ENCODE results near the gene NF2.
A peak's percentile ranks its signal among the peaks of the same experiment; 100 is the strongest.

Gene NF2

DNA sequence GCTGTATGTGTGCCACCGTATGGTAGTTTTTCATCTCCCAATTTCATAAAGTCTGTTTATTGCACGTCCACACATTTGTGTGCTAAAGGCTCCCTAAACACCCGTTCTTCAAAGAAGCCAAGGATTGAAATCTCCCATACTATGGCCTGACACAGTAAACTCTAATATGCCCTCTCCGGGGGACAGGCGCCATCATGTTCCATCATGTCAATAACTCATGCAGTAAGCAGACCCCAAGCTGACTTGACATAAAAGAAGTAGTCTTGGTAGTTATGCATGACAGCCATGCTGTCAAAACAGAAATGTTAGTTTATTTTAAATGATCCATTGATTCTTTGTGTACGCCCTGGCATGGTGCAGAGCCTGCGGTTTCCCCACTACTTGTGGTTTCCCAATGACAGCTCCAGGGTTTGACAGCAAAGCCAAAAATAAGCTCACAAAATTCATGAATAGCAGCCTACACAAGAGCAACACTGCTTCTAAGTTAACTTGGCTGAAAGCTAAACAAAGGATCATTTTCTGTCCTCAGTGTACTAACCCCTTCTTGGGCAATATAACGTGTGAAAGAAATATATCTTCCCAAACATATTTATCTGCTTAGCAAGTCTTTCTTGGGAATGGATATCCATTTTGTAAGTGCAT is 59.9 kb downstream of the NF2 start:
- DNase-seq (ENCODE audit: low read depth), result peak; percentile 43
- TF ChIP-seq, protein P1, sequence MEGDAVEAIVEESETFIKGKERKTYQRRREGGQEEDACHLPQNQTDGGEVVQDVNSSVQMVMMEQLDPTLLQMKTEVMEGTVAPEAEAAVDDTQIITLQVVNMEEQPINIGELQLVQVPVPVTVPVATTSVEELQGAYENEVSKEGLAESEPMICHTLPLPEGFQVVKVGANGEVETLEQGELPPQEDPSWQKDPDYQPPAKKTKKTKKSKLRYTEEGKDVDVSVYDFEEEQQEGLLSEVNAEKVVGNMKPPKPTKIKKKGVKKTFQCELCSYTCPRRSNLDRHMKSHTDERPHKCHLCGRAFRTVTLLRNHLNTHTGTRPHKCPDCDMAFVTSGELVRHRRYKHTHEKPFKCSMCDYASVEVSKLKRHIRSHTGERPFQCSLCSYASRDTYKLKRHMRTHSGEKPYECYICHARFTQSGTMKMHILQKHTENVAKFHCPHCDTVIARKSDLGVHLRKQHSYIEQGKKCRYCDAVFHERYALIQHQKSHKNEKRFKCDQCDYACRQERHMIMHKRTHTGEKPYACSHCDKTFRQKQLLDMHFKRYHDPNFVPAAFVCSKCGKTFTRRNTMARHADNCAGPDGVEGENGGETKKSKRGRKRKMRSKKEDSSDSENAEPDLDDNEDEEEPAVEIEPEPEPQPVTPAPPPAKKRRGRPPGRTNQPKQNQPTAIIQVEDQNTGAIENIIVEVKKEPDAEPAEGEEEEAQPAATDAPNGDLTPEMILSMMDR (IDR thresholded peaks at IDR 0.05; ENCODE audit: control insufficient read depth, insufficient read depth, low read depth, low read length, missing control alignments), result no peak
- H3K4me3 ChIP-seq (ENCODE audit: control insufficient read depth, low read depth, low read length), result no peak overlapping the region

DNA sequence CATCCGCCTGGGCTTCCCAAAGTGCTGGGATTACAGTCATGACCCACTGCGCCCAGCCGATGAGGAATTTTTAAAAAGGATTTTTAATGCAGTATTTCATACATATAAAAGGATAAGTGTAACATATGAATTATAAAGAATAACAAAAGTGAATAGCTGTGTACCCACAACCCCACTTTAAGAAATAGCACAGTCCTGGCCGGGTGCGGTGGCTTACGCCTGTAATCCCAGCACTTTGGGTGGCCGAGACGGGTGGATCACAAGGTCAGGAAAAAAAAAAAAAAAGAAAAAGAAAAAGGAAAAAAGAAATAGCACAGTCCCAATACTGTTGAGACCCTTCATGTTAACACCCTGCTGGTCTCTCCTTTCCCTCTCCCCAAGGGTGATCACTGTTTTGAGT is 62.1 kb downstream of the NF2 start:
- DNase-seq (ENCODE audit: low read depth), result no peak
- TF ChIP-seq, protein P1 (IDR thresholded peaks at IDR 0.05; ENCODE audit: control insufficient read depth, insufficient read depth, low read depth, low read length, missing control alignments), result no peak
- H3K4me3 ChIP-seq (ENCODE audit: control insufficient read depth, low read depth, low read length), result no peak overlapping the region

DNA sequence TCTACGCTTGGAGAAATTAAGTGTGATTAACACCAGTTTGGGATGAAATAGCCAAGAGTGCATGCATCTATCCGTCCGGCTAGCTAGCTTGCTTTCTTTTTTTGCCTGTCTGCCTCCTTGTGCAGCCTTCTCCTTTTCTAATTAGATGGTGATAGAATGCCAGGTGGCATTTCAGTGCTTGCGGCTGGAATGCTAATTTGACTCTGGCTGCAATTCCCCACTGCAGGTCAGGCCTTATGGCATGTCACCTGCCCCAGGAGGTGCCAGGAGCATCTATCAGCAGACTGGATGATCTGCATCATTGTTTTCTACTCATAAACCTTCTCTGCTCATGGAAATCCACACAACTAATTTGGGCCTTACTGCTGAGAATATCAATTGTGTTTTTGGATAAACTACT is 65.2 kb downstream of the NF2 start:
- DNase-seq (ENCODE audit: low read depth), result no peak
- TF ChIP-seq, protein P1 (IDR thresholded peaks at IDR 0.05; ENCODE audit: control insufficient read depth, insufficient read depth, low read depth, low read length, missing control alignments), result no peak
- H3K4me3 ChIP-seq (ENCODE audit: control insufficient read depth, low read depth, low read length), result no peak overlapping the region

DNA sequence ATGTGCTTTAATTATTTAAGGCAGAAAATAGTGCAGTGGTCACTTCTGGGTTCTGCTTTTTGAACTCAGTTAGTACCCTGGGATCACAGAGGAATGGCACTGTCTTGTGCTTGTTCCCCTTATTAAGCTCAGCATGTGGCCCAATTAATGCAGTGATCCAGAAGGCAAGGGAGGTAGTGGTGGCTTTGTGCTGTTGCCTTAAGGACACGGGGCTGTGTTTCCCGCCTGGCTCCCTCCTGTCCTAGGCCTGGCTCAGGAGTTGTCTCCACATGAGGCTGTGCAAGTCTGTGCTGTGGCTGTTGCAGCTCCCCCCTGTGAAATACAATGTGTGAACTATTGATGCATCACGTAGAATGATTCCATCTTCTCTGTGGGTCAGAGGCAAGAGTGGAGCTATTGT is 67.2 kb downstream of the NF2 start:
- DNase-seq (ENCODE audit: low read depth), result no peak
- no peak overlapping the region for H3K4me3 ChIP-seq (ENCODE audit: control insufficient read depth, low read depth, low read length)
- TF ChIP-seq, protein P1 (IDR thresholded peaks at IDR 0.05; ENCODE audit: control insufficient read depth, insufficient read depth, low read depth, low read length, missing control alignments), result no peak

DNA sequence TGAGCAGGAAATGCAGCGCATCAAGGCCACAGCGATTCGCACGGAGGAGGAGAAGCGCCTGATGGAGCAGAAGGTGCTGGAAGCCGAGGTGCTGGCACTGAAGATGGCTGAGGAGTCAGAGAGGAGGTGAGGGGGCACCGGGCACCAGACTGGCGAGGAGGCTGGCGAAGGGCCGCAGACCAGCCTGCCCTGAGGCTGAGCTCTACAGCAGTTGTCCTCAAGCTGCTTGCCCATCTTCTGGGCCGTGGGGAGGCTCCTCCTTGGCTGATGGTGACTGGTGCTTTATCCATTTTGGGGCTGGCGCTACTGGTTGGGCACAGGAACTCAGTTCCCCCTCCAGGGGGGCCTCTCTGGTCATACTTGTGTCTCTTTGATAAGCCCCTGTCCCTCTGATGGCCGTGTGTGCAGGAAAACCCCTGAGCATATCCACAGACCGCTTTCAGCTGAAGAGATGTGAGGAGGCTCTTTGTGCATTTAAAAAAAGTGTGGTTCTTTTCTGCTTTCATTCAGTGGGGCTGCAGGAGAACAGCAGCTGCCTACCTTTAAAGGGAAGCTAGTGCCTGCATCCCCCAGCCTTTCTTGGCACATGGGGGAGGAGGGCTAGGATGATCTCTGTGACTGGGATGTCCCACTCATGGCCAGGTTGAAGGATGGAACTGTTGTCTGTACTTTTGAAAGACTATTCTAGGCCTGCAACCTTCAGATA is 70.1 kb downstream of the NF2 start:
- H3K4me3 ChIP-seq (ENCODE audit: control insufficient read depth, low read depth, low read length), result no peak overlapping the region
- TF ChIP-seq, protein P1 (IDR thresholded peaks at IDR 0.05; ENCODE audit: control insufficient read depth, insufficient read depth, low read depth, low read length, missing control alignments), result no peak
- DNase-seq (ENCODE audit: low read depth), result no peak

DNA sequence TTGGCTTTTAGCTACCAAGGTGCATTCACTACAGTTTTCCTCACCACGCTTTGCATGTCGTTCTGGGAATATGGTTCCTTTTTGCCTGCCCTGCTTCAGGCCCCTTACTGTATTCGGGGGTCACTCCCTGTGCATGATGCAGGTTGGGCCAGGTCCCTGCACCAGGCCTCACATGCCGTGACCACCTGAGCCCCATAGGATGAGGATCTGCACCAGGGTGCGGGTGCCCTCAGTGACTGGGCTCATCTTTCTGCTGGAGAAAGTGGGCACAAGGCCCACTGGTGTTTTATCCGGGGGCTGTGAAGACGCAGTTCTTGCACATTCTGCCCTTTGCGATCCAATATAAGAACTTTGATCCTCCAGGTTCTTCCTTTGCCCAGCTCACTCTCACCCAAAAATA is 70.7 kb downstream of the NF2 start:
- no peak overlapping the region for H3K4me3 ChIP-seq (ENCODE audit: control insufficient read depth, low read depth, low read length)
- TF ChIP-seq, protein P1 (IDR thresholded peaks at IDR 0.05; ENCODE audit: control insufficient read depth, insufficient read depth, low read depth, low read length, missing control alignments), result no peak
- DNase-seq (ENCODE audit: low read depth), result no peak

All from AG09309 (cell line).